Esophagus muscularis mucosa (tissue), 4 donors: ENCODE data around the gene LYSMD4. TPM values are rescaled to one million over a fixed set of nuclear protein-coding genes. Genes with fewer than 3 reads are reported as not detected.

Experiments used
- DNase-seq: peaks from one replicate; pipeline ENCODE4 v3.0.0-alpha.2; 2017; ENCODE audit errors: extremely low spot score
- H3K27ac ChIP-seq, 4 donors: fragments of 200-600 bp; sonication (generic); replicated peaks in 1 of 4; 1 replicate in 3 of 4; 2 replicates in 1 of 4; pipeline ENCODE4 v1.5.1; 2016 to 2019; ENCODE audit warnings: mild to moderate bottlenecking in 1 of 4
- H3K27me3 ChIP-seq, 4 donors: fragments of 200-600 bp; sonication (generic); one replicate each; pipeline versions ENCODE4 v1.5.1 to v1.6.0; 2016 to 2019
- H3K36me3 ChIP-seq, 4 donors: fragments of 200-600 bp; sonication (generic); one replicate each; pipeline ENCODE4 v1.5.1; 2016 to 2019
- H3K4me1 ChIP-seq, 4 donors: fragments of 200-600 bp; sonication (generic); one replicate each; pipeline ENCODE4 v1.5.1; 2016 to 2019
- H3K4me3 ChIP-seq, 4 donors: fragments of 200-600 bp; sonication (generic); 1 replicate in 2 of 4; 2 replicates in 2 of 4; pipeline ENCODE4 v1.5.1; 2016 to 2019; ENCODE audit warnings: mild to moderate bottlenecking in 4 of 4, moderate library complexity in 1 of 4
- H3K9me3 ChIP-seq, 4 donors: fragments of 200-600 bp; sonication (generic); 1 replicate in 3 of 4; 2 replicates in 1 of 4; pipeline ENCODE4 v1.5.1; 2016 to 2019
- EP300 ChIP-seq: sonication (generic); formaldehyde crosslinking; IDR thresholded peaks from one replicate; pipeline ENCODE4 v1.6.1; 2017; ENCODE audit warnings: antibody characterized with exemption
- POLR2A ChIP-seq: fragments of 450-650 bp; IDR thresholded peaks from one replicate; pipeline ENCODE4 v1.6.1; 2017; ENCODE audit warnings: antibody characterized with exemption, moderate library complexity, mild to moderate bottlenecking, low read depth
- POLR2AphosphoS5 ChIP-seq, 2 donors: sonication (generic); formaldehyde crosslinking; IDR thresholded peaks; one replicate each; pipeline ENCODE4 v1.6.1; 2017; ENCODE audit warnings: antibody characterized with exemption in 2 of 2
- WGBS: methylation state at CpG from one replicate; pipeline ENCODE4 v1.1.5; 2018; 5-methylcytosine and 5-hydroxymethylcytosine counted together
- intact Hi-C: fragments of 100-400 bp; cut with DNase I; formaldehyde crosslinking; loops from one replicate; pipeline ENCODE4 v1.15.1; 2023
- small RNA-seq, 3 donors: library from RNA; depleted of rRNA; stranded (forward); fragments of <200 nt; gene quantifications; one replicate each; pipeline ENCODE3, GENCODE V24; 2016
- total RNA-seq, 4 donors: library from RNA; depleted of rRNA; stranded (reverse); fragments of >200 nt; gene quantifications; one replicate each; pipeline versions ENCODE4 v1.1.0 to v1.2.1, GENCODE V29; 2016
- TF ChIP-seq, protein P1 (sequence below), 3 experiments: fragments of 200-600 bp in 2 of 3; fragments of 450-650 bp in 1 of 3; sonication (generic) in 2 of 3; IDR thresholded peaks; one replicate each; pipeline ENCODE4 v1.5.1; 2017 to 2019; ENCODE audit warnings: antibody characterized with exemption in 3 of 3, mild to moderate bottlenecking in 2 of 3, moderate library complexity in 1 of 3

The LYSMD4 gene
- total RNA-seq, 4 donors from 2014 or later = 7.6 to 15.8 (median 15.2) TPM

DNA sequence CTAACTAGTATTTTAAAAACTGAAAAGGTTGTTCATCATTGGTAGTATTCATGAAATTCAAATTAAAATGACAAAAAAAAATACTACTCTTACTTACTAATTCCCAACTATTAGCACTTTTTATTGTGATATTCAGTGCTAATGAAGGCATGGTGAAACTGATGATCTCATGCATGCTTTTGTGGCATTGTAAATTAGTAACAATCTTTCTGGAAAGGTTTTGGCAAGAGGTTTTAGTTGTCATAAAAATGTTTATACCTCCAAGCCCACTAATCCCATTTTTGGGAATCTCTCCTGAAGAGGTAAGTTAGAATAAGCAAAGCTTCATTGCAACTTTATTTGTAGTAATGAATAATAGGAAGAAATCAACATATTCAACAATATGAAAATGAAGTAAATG is 53.0 kb downstream of the LYSMD4 start:
- H3K36me3 ChIP-seq = peaks cover 11 to 47% (median 32%) of the 10 kb centered on the region in 4 donors
- no peak for TF ChIP-seq POLR2AphosphoS5 (IDR thresholded peaks at IDR 0.05)
- TF ChIP-seq POLR2A = no peak
- TF ChIP-seq EP300 = no peak
- TF ChIP-seq, protein P1, sequence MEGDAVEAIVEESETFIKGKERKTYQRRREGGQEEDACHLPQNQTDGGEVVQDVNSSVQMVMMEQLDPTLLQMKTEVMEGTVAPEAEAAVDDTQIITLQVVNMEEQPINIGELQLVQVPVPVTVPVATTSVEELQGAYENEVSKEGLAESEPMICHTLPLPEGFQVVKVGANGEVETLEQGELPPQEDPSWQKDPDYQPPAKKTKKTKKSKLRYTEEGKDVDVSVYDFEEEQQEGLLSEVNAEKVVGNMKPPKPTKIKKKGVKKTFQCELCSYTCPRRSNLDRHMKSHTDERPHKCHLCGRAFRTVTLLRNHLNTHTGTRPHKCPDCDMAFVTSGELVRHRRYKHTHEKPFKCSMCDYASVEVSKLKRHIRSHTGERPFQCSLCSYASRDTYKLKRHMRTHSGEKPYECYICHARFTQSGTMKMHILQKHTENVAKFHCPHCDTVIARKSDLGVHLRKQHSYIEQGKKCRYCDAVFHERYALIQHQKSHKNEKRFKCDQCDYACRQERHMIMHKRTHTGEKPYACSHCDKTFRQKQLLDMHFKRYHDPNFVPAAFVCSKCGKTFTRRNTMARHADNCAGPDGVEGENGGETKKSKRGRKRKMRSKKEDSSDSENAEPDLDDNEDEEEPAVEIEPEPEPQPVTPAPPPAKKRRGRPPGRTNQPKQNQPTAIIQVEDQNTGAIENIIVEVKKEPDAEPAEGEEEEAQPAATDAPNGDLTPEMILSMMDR (IDR thresholded peaks at IDR 0.05) = no peak
- no peak overlapping the region for H3K4me3 ChIP-seq
- DNase-seq = no peak
- H3K27me3 ChIP-seq = no peaks in the 10 kb centered on the region
- H3K9me3 ChIP-seq = no peaks in the 10 kb centered on the region
- H3K4me1 ChIP-seq = peaks cover 3 to 21% (median 19%) of the 10 kb centered on the region in 4 donors
- H3K27ac ChIP-seq = peak overlapping the region in 1 of 4 donors; percentile 13
- intact Hi-C loops = loop anchor here (10.0 kb wide), 1 partner anchor 105 kb away; no protein-coding TSS in a partner anchor

DNA sequence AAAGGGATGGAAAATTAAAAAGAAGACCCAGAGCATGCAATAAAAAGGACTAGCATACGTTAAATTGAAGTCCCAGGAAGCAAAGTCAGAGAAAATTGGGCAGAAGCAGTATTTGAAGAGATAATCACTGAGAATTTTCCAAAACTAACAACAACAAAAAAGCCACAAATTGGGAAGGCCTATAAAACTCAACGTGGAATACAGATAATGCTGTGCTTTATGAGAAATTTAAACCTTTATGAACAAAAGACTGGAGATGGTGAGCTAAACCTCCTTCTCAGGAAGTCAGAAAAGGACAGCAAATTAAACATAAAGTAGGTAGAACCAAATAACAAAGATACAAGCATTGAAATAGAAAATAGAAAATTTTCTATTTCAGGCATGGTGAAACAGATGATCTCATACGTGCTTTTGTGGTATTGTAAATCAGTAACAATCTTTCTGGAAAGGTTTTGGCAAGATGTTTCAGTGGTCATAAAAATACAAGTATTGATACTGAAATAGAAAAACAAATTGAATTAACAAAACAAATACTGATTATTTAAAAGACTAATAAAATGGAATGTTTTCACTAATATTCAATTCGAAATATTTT is 55.6 kb downstream of the LYSMD4 start:
- H3K36me3 ChIP-seq = peaks cover 22 to 60% (median 43%) of the 10 kb centered on the region in 4 donors
- TF ChIP-seq POLR2AphosphoS5 (IDR thresholded peaks at IDR 0.05) = no peak
- TF ChIP-seq, protein P1 (IDR thresholded peaks at IDR 0.05) = no peak
- no peak for TF ChIP-seq EP300
- no peak for TF ChIP-seq POLR2A
- H3K27me3 ChIP-seq = no peaks in the 10 kb centered on the region
- DNase-seq = no peak
- no peak overlapping the region for H3K4me3 ChIP-seq
- 87% methylated on average over 4 of the region's 4 CpGs for WGBS
- peaks cover 3 to 18% (median 17%) of the 10 kb centered on the region in 4 donors for H3K4me1 ChIP-seq
- no peaks in the 10 kb centered on the region for H3K9me3 ChIP-seq
- no peak overlapping the region for H3K27ac ChIP-seq
- intact Hi-C loops = no loop called here

Small RNA genes within 50 kb of the gene (small RNA-seq; reads per million reads assigned to genes)
- gene RF00019 = 0 reads per million in 3 donors

Other genes starting within 250 kb of the LYSMD4 start
- 10 to 100 TPM; 63.1 to 76.7 (median 73.3) TPM for gene MEF2A, start 167.5 kb downstream of the LYSMD4 start, total RNA-seq